ENCODE results near the gene GYPC. TPM values are rescaled to one million over a fixed set of nuclear protein-coding genes. Genes with fewer than 3 reads are reported as not detected.

Gene GYPC
- total and polyA plus RNA-seq, 4 donors = 8.7 to 419 (median 12.3) TPM

DNA sequence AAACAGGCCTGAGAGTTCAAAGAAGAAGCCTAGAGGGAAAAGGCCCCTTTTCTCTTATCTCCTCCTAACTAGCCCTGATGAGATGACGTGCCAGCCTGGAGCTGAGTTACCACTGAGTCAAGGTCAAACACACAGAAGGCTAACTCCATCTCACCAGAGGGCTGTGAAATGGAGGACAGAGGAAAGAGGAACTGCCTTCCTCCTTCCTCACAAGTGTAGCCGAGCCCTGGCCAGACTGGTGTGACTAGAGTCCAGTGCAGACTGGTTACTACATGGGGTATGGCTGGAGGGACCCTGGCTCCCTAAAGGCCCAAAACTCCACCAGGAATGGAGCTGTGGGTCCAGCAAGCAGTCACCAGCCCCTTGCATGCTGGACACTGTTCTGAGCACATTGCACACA, 35.7 kb upstream of the GYPC start:
- peaks cover 5 to 21% (median 16%) of the 10 kb centered on the region in 4 donors for H3K9me3 ChIP-seq (ENCODE audit: control insufficient read depth in 4 of 4, low read length in 3 of 4)
- no peak for DNase-seq (ENCODE audit: low spot score)
- no peak overlapping the region for H3K4me3 ChIP-seq (ENCODE audit: low read depth in 1 of 3, low read length in 3 of 3)
- no peak overlapping the region for H3K27ac ChIP-seq (ENCODE audit: low read depth in 1 of 2, low read length in 2 of 2)
- H3K9ac ChIP-seq (ENCODE audit: low read depth in 1 of 2, low read length in 2 of 2) = no peak overlapping the region
- TF ChIP-seq RAD21 (IDR thresholded peaks at IDR 0.05) = no peak
- TF ChIP-seq HNF4G (IDR thresholded peaks at IDR 0.05) = no peak
- TF ChIP-seq EGR1 (IDR thresholded peaks at IDR 0.05; ENCODE audit: low read depth in 2 of 2) = no peak
- no peak for TF ChIP-seq ATF3 (IDR thresholded peaks at IDR 0.05)
- no peak for TF ChIP-seq FOXA2 (IDR thresholded peaks at IDR 0.05)
- TF ChIP-seq NR2F2 (IDR thresholded peaks at IDR 0.05) = no peak
- no peak for TF ChIP-seq GABPA (IDR thresholded peaks at IDR 0.05 in 1 of 2, conservative IDR thresholded peaks at IDR 0.05 in 1 of 2)
- TF ChIP-seq REST (IDR thresholded peaks at IDR 0.05) = no peak
- TF ChIP-seq ZBTB33 (IDR thresholded peaks at IDR 0.05) = no peak
- no peak for TF ChIP-seq JUND (IDR thresholded peaks at IDR 0.05)
- TF ChIP-seq, protein P1, sequence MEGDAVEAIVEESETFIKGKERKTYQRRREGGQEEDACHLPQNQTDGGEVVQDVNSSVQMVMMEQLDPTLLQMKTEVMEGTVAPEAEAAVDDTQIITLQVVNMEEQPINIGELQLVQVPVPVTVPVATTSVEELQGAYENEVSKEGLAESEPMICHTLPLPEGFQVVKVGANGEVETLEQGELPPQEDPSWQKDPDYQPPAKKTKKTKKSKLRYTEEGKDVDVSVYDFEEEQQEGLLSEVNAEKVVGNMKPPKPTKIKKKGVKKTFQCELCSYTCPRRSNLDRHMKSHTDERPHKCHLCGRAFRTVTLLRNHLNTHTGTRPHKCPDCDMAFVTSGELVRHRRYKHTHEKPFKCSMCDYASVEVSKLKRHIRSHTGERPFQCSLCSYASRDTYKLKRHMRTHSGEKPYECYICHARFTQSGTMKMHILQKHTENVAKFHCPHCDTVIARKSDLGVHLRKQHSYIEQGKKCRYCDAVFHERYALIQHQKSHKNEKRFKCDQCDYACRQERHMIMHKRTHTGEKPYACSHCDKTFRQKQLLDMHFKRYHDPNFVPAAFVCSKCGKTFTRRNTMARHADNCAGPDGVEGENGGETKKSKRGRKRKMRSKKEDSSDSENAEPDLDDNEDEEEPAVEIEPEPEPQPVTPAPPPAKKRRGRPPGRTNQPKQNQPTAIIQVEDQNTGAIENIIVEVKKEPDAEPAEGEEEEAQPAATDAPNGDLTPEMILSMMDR (IDR thresholded peaks at IDR 0.05; ENCODE audit: low read depth, low read length, missing input control) = no peak
- no peak for TF ChIP-seq FOXA1 (IDR thresholded peaks at IDR 0.05)
- TF ChIP-seq, protein P2, sequence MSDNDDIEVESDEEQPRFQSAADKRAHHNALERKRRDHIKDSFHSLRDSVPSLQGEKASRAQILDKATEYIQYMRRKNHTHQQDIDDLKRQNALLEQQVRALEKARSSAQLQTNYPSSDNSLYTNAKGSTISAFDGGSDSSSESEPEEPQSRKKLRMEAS (IDR thresholded peaks at IDR 0.05) = no peak
- no peak for TF ChIP-seq HNF4A (conservative IDR thresholded peaks at IDR 0.05)
- no peak for TF ChIP-seq SP1 (IDR thresholded peaks at IDR 0.05)
- TF ChIP-seq YY1 (IDR thresholded peaks at IDR 0.05) = no peak
- TF ChIP-seq RXRA (IDR thresholded peaks at IDR 0.05) = no peak
- no peak for TF ChIP-seq TAF1 (conservative IDR thresholded peaks at IDR 0.05)
- H3K36me3 ChIP-seq (ENCODE audit: control insufficient read depth in 4 of 4, insufficient read depth in 3 of 4, low read depth in 1 of 4, low read length in 3 of 4) = no peaks in the 10 kb centered on the region
- 69% methylated on average over 2 of the region's 2 CpGs for WGBS
- no peaks in the 10 kb centered on the region for H3K27me3 ChIP-seq (ENCODE audit: control insufficient read depth in 4 of 4, insufficient read depth in 4 of 4, low read length in 3 of 4)
- H3K4me1 ChIP-seq (ENCODE audit: control insufficient read depth in 4 of 4, insufficient read depth in 4 of 4, low read length in 3 of 4) = no peaks in the 10 kb centered on the region

All from liver (tissue), 9 donors.